ENCODE measurements around the gene COX19. TPM values are rescaled to one million over a fixed set of nuclear protein-coding genes. Genes with fewer than 3 reads are reported as not detected.

COX19 gene
- total and polyA plus RNA-seq, 2 donors (not counting 3 experiments of a cell fraction or from before 2014, with no cell fraction given): 6.8 to 10.6 TPM

GRCh38 chr7:1007901-1008300 lies 32.6 kb upstream of the COX19 start:
- Histone ChIP-seq H3K4me2 (ENCODE audit: insufficient read depth, low read length) (no peak overlapping the region), H2AFZ (ENCODE audit: low read depth, low read length) (no peak overlapping the region), H3K79me2 (ENCODE audit: control insufficient read depth, insufficient read depth, low read length) (no peaks in the 10 kb centered on the region), H4K20me1 (replicated peaks; ENCODE audit: control insufficient read depth, extremely low read depth, insufficient read depth, low read length) (no peaks in the 10 kb centered on the region), H3K9me1 (replicated peaks; ENCODE audit: control insufficient read depth, extremely low read depth, insufficient read depth, low read length) (no peaks in the 10 kb centered on the region), H3K36me3 (ENCODE audit: control insufficient read depth in 2 of 2, extremely low read depth in 1 of 2, insufficient read depth in 2 of 2, low read length in 2 of 2) (peaks cover 0 to 7% of the 10 kb centered on the region in 2 experiments), H3K4me3 (replicated peaks in 1 of 3; ENCODE audit: insufficient read depth in 1 of 3, low read depth in 1 of 3, low read length in 3 of 3) (no peak overlapping the region), H3K9ac (replicated peaks; ENCODE audit: extremely low read depth, insufficient read depth, low read length) (no peak overlapping the region), H3K27me3 (ENCODE audit: control insufficient read depth in 2 of 2, insufficient read depth in 2 of 2, low read length in 2 of 2) (no peaks in the 10 kb centered on the region), H3K27ac (ENCODE audit: insufficient read depth, low read depth, low read length) (no peak overlapping the region), H3K9me3 (replicated peaks; ENCODE audit: control insufficient read depth, insufficient read depth, low read length) (no peaks in the 10 kb centered on the region), H3K4me1 (ENCODE audit: control insufficient read depth, extremely low read depth, insufficient read depth, low read length) (no peaks in the 10 kb centered on the region)
- dilution Hi-C loops (cut with MboI; ENCODE audit: extremely low pct_ligation_motif_present, low sequenced_read_pairs) (no loop called here), intact Hi-C loops (cut with micrococcal nuclease) (no loop called here)
- DNase-seq (ENCODE audit: low read depth, low spot score) (no peak), FAIRE-seq (no peak)
- TF ChIP-seq GATA2 (IDR thresholded peaks at IDR 0.05; ENCODE audit: insufficient read depth, insufficient read length, low read depth, low read length) (no peak), POLR2A (IDR thresholded peaks at IDR 0.05; ENCODE audit: low read depth, low read length) (no peak), MYC (IDR thresholded peaks at IDR 0.05; ENCODE audit: low read depth, low read length) (no peak), JUN (IDR thresholded peaks at IDR 0.05; ENCODE audit: borderline replicate concordance, insufficient read depth, insufficient read length, low read depth) (no peak), EZH2 (IDR thresholded peaks at IDR 0.05; ENCODE audit: borderline replicate concordance, low read depth, low read length, severe bottlenecking) (no peak), POLR2AphosphoS5 (IDR thresholded peaks at IDR 0.05; ENCODE audit: insufficient read depth, low read depth, low read length) (no peak), FOS (IDR thresholded peaks at IDR 0.05; ENCODE audit: borderline replicate concordance, insufficient read depth, low read length) (no peak), MAX (IDR thresholded peaks at IDR 0.05; ENCODE audit: insufficient read depth, insufficient read length) (no peak)
- TF ChIP-seq, protein P1, sequence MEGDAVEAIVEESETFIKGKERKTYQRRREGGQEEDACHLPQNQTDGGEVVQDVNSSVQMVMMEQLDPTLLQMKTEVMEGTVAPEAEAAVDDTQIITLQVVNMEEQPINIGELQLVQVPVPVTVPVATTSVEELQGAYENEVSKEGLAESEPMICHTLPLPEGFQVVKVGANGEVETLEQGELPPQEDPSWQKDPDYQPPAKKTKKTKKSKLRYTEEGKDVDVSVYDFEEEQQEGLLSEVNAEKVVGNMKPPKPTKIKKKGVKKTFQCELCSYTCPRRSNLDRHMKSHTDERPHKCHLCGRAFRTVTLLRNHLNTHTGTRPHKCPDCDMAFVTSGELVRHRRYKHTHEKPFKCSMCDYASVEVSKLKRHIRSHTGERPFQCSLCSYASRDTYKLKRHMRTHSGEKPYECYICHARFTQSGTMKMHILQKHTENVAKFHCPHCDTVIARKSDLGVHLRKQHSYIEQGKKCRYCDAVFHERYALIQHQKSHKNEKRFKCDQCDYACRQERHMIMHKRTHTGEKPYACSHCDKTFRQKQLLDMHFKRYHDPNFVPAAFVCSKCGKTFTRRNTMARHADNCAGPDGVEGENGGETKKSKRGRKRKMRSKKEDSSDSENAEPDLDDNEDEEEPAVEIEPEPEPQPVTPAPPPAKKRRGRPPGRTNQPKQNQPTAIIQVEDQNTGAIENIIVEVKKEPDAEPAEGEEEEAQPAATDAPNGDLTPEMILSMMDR (IDR thresholded peaks at IDR 0.05; ENCODE audit: extremely low read depth in 1 of 2, insufficient read depth in 1 of 2, low read depth in 1 of 2, low read length in 2 of 2): no peak
- no TSS peak for BruUV-seq (replicated peaks)
- ChIA-PET CTCF (interaction anchor here (0.9 to 1.4 kb wide), 4 partner anchors 15 to 78 kb away, joined by 3 to 5 read pairs (median 4); partner anchors contain the start of gene GPR146), POLR2A (no interaction called here)
